Mammary epithelial cell (primary cell): ENCODE measurements around the gene CD163L1.

Source experiments
- EZH2 ChIP-seq: IDR thresholded peaks from 2 replicates; pipeline ENCODE4 v1.6.1; 2012; ENCODE audit warnings: low read length, inconsistent platforms, borderline replicate concordance
- TF ChIP-seq, protein P1 (sequence below), 2 donors: IDR thresholded peaks in 1 of 2; conservative IDR thresholded peaks in 1 of 2; 2 replicates each; pipeline ENCODE4 v1.5.1; 2011 to 2012; ENCODE audit warnings: inconsistent platforms in 2 of 2, low read length in 2 of 2, mild to moderate bottlenecking in 2 of 2, control low read depth in 1 of 2, low read depth in 1 of 2; ENCODE audit not compliant: insufficient read depth in 1 of 2; ENCODE audit errors: extremely low read depth in 1 of 2

DNA sequence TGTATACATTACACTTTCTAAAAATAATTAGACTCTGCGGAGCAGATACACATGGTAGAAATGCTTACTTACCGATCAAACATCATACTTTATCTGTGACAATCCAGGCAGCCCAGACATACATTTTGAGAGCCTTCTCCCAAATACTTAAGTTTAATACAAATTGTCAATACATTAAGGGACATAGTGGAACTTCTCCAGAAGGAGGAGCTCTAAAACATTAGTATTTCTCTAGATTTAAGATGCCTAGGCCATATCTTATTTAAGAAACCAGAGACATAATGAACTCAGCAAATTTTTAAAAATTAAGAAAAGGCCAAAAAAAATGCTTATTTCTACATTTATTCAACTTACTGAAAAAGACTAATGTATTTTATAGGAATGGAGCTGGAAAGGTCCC, 124.0 kb downstream of the CD163L1 start:
- no peak for TF ChIP-seq EZH2
- TF ChIP-seq, protein P1, sequence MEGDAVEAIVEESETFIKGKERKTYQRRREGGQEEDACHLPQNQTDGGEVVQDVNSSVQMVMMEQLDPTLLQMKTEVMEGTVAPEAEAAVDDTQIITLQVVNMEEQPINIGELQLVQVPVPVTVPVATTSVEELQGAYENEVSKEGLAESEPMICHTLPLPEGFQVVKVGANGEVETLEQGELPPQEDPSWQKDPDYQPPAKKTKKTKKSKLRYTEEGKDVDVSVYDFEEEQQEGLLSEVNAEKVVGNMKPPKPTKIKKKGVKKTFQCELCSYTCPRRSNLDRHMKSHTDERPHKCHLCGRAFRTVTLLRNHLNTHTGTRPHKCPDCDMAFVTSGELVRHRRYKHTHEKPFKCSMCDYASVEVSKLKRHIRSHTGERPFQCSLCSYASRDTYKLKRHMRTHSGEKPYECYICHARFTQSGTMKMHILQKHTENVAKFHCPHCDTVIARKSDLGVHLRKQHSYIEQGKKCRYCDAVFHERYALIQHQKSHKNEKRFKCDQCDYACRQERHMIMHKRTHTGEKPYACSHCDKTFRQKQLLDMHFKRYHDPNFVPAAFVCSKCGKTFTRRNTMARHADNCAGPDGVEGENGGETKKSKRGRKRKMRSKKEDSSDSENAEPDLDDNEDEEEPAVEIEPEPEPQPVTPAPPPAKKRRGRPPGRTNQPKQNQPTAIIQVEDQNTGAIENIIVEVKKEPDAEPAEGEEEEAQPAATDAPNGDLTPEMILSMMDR (conservative IDR thresholded peaks at IDR 0.05 in 1 of 2, IDR thresholded peaks at IDR 0.05 in 1 of 2; ENCODE audit: extremely low read depth in 1 of 2, insufficient read depth in 1 of 2, low read depth in 1 of 2, low read length in 2 of 2), result peak in 1 of 2 donors; percentile 1
